MM.1S (cell line): ENCODE measurements around the gene TPM3.

ENCODE experiments used
- DNase-seq: peaks from one replicate; pipeline ENCODE4 v3.0.0-alpha.2; 2015
- H2AFZ ChIP-seq: fragments of 300-600 bp; sonication (generic); 2 replicates; pipeline ENCODE4 v1.6.0; 2016; ENCODE audit warnings: antibody characterized with exemption, low read length
- H3F3A ChIP-seq: fragments of 300-600 bp; sonication (generic); 2 replicates; pipeline ENCODE4 v1.6.1; 2016; ENCODE audit warnings: mild to moderate bottlenecking, antibody characterized with exemption, low read length, moderate library complexity, mixed read lengths; ENCODE audit not compliant: insufficient read depth
- H3K27ac ChIP-seq: fragments of 300-600 bp; sonication (generic); 2 replicates; pipeline ENCODE4 v1.5.1; 2016; ENCODE audit warnings: mild to moderate bottlenecking, low read length
- H3K27me3 ChIP-seq: fragments of 300-600 bp; sonication (generic); replicated peaks from 2 replicates; pipeline ENCODE4 v1.6.0; 2016; ENCODE audit warnings: low read length; ENCODE audit not compliant: insufficient read depth
- H3K36me3 ChIP-seq: fragments of 300-600 bp; sonication (generic); replicated peaks from 2 replicates; pipeline ENCODE4 v1.6.1; 2016; ENCODE audit warnings: mild to moderate bottlenecking, low read length, mixed read lengths; ENCODE audit not compliant: insufficient read depth
- H3K4me1 ChIP-seq: fragments of 300-600 bp; sonication (generic); 2 replicates; pipeline ENCODE4 v1.6.1; 2016; ENCODE audit warnings: low read length, mixed read lengths
- H3K4me2 ChIP-seq: fragments of 300-600 bp; sonication (generic); 2 replicates; pipeline ENCODE4 v1.6.0; 2016; ENCODE audit warnings: low read depth, low read length
- H3K4me3 ChIP-seq: fragments of 300-600 bp; sonication (generic); 2 replicates; pipeline ENCODE4 v1.5.1; 2016; ENCODE audit warnings: low read length, mixed read lengths
- H3K79me2 ChIP-seq: fragments of 300-600 bp; sonication (generic); 2 replicates; pipeline ENCODE4 v1.6.1; 2016; ENCODE audit warnings: mixed run types, low read length, mixed read lengths
- H3K9ac ChIP-seq: fragments of 300-600 bp; sonication (generic); 2 replicates; pipeline ENCODE4 v1.6.1; 2016; ENCODE audit warnings: low read length, mixed read lengths
- H3K9me2 ChIP-seq: fragments of 300-600 bp; sonication (generic); replicated peaks from 2 replicates; pipeline ENCODE4 v1.6.1; 2016; ENCODE audit warnings: mild to moderate bottlenecking, low read length, mixed read lengths; ENCODE audit not compliant: insufficient read depth
- H3K9me3 ChIP-seq: fragments of 300-600 bp; sonication (generic); replicated peaks from 2 replicates; pipeline ENCODE4 v1.6.1; 2016; ENCODE audit warnings: mild to moderate bottlenecking, low read length, mixed read lengths; ENCODE audit not compliant: insufficient read depth
- H4K20me1 ChIP-seq: fragments of 300-600 bp; sonication (generic); 2 replicates; pipeline ENCODE4 v1.6.1; 2016; ENCODE audit warnings: mild to moderate bottlenecking, low read length, moderate library complexity, mixed read lengths; ENCODE audit not compliant: insufficient read depth
- EZH2 ChIP-seq: fragments of 300-600 bp; sonication (generic); optimal IDR thresholded peaks from 2 replicates; pipeline ENCODE3; 2017; ENCODE audit warnings: low read depth, mild to moderate bottlenecking, antibody characterized with exemption, low read length, mixed read lengths
- EZH2phosphoT487 ChIP-seq: fragments of 300-600 bp; sonication (generic); IDR thresholded peaks from 2 replicates; pipeline ENCODE4 v1.6.1; 2018; ENCODE audit warnings: antibody characterized with exemption, low read length
- TF ChIP-seq, protein P1 (sequence below): fragments of 300-600 bp; sonication (generic); IDR thresholded peaks from 2 replicates; pipeline ENCODE4 v1.5.1; 2016; ENCODE audit warnings: antibody characterized with exemption, low read length, mixed read lengths

Gene TPM3

DNA sequence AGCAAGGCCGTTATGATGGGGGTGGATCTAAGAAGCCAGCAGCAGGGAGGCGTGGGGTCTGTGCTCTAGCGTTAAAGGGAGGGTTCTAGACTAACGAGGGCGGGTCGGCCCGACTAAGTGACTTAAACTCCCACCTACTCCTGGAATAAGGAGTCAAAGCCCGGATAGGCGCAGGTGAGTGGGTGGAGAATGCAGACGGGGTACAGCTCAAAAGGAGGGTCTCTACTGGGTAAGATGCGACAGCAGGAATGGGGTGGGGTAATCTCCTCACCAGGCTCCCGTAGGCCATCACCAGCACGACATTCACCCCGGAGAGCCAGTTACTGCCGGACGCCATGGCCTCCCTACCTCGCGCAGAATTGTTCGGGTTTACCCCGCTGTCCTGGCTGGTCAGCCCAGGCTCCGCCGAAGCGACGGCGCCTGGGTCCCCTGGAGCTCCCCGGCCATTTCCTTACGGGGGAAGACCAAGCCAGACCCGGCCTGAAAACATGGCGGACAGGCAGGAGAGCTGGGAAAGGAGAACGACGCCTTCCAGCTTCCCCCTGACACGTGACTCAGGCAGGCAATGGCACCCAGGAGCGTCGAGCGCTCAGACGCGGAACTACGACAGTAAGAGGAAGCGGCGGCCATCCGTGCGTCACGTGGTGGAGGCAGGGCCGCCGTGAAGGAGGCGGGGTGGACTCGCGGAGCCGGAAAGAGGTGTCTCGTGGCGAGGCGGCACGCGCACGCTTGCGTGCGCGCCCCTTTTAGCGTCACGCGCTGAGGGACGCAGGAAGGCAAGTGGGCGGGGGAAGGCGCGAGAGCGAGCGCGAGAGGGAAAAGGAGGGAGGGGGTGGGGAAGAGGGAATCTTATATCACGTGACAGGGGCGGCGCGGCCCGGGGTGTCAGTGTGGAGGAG is 28.4 kb upstream of the TPM3 start, which contains the start of gene UBAP2L:
TSS of gene UBAP2L (plus strand) at position 885 of the 899 bp plus-strand sequence. CDS start 4,169 bp downstream, outside the sequence.
- H3K27me3 ChIP-seq, result no peaks in the 10 kb centered on the region
- peaks cover 25% of the 10 kb centered on the region for H3K4me1 ChIP-seq
- no peaks in the 10 kb centered on the region; the same call in 1 of the 2 replicates for H3F3A ChIP-seq
- H3K79me2 ChIP-seq, result peaks cover 95% of the 10 kb centered on the region
- peaks cover 22% of the 10 kb centered on the region for H4K20me1 ChIP-seq
- peaks cover 14% of the 10 kb centered on the region; the same call in 1 of the 2 replicates for H3K36me3 ChIP-seq
- peak within 1 kb of the TSS; percentile 76 for H2AFZ ChIP-seq
- peak within 1 kb of the TSS; percentile 88 for H3K4me2 ChIP-seq
- H3K4me3 ChIP-seq, result peak within 1 kb of the TSS; percentile 89
- peak; percentile 100 for DNase-seq
- peak within 1 kb of the TSS; percentile 97 for H3K9ac ChIP-seq
- TF ChIP-seq EZH2, result no peak
- no peak for TF ChIP-seq EZH2phosphoT487
- TF ChIP-seq, protein P1, sequence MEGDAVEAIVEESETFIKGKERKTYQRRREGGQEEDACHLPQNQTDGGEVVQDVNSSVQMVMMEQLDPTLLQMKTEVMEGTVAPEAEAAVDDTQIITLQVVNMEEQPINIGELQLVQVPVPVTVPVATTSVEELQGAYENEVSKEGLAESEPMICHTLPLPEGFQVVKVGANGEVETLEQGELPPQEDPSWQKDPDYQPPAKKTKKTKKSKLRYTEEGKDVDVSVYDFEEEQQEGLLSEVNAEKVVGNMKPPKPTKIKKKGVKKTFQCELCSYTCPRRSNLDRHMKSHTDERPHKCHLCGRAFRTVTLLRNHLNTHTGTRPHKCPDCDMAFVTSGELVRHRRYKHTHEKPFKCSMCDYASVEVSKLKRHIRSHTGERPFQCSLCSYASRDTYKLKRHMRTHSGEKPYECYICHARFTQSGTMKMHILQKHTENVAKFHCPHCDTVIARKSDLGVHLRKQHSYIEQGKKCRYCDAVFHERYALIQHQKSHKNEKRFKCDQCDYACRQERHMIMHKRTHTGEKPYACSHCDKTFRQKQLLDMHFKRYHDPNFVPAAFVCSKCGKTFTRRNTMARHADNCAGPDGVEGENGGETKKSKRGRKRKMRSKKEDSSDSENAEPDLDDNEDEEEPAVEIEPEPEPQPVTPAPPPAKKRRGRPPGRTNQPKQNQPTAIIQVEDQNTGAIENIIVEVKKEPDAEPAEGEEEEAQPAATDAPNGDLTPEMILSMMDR, result no peak
- H3K9me2 ChIP-seq, result no peaks in the 10 kb centered on the region
- peak within 1 kb of the TSS; percentile 83 for H3K27ac ChIP-seq
- no peaks in the 10 kb centered on the region for H3K9me3 ChIP-seq

DNA sequence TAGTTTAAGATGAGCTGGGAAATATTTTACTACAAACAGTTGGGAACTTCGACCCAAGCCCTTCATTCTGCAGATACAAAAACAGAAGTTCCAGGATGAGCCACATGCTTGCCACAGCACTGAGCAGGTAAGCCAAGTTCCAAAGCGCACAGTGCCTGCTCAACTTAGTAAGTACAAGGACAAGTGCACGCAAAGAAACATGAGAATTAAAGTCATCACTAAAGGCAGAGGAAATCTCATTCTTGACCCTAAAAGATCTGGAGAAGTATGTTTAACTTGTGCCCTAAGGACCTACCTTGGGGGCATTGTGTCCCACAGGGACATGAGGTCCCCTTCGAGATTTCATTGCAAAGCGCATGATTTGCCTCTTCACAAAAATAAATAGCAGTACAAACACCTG is 27.6 kb upstream of the TPM3 start:
- Histone ChIP-seq H3K4me2 (peak overlapping the region; percentile 84), H4K20me1 (peaks cover 15% of the 10 kb centered on the region; the same call in 1 of the 2 replicates), H3K36me3 (peaks cover 11% of the 10 kb centered on the region; the same call in 1 of the 2 replicates), H3K4me1 (peaks cover 25% of the 10 kb centered on the region), H3K4me3 (peak overlapping the region; percentile 89), H3K9me3 (no peaks in the 10 kb centered on the region), H3K9ac (peak overlapping the region; percentile 97), H3K27me3 (no peaks in the 10 kb centered on the region), H2AFZ (no peak overlapping the region), H3K79me2 (peaks cover 94% of the 10 kb centered on the region), H3K9me2 (no peaks in the 10 kb centered on the region), H3F3A (no peaks in the 10 kb centered on the region; the same call in 1 of the 2 replicates), H3K27ac (peak overlapping the region; percentile 83; the same call in 1 of the 2 replicates)
- DNase-seq, result peak; percentile 49
- TF ChIP-seq EZH2phosphoT487 (no peak), EZH2 (no peak)
- TF ChIP-seq, protein P1, result no peak

DNA sequence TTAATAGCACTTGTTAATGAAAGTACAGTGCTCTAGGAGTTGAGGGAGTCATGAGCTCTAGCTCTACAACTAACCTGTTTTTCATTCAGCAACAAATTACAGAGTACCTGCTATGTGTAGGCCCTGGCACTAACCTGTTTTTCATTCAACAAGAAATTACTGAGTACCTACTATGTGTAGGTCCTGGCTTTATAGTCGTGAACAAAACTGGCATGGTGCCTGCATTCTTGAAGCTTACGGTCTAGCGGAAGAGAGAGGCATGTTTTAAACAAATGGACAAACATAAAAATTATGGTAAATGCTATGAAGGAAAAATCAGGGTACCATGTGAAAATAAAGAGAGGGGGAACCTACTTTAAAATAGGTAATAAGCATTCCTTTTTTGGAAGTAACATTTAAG is 26.6 kb upstream of the TPM3 start:
- peaks cover 8% of the 10 kb centered on the region; the same call in 1 of the 2 replicates for H4K20me1 ChIP-seq
- H3K4me1 ChIP-seq, result peaks cover 25% of the 10 kb centered on the region

More for the DNA sequence above, 26.6 kb upstream of the TPM3 start:
- TF ChIP-seq EZH2 (no peak), EZH2phosphoT487 (no peak)
- TF ChIP-seq, protein P1, result no peak
- Histone ChIP-seq H3F3A (no peaks in the 10 kb centered on the region; the same call in 1 of the 2 replicates), H3K9me3 (no peaks in the 10 kb centered on the region), H3K9ac (no peak overlapping the region), H3K79me2 (peaks cover 93% of the 10 kb centered on the region), H3K4me3 (0 out of 2 replicates have a peak overlapping the region, but pooled peaks have one; percentile 89), H3K27me3 (no peaks in the 10 kb centered on the region), H3K27ac (no peak overlapping the region), H3K9me2 (no peaks in the 10 kb centered on the region), H3K36me3 (peaks cover 16% of the 10 kb centered on the region; the same call in 1 of the 2 replicates), H2AFZ (no peak overlapping the region), H3K4me2 (peak overlapping the region; percentile 84; the same call in 1 of the 2 replicates)
- DNase-seq, result no peak
